Measurements from ENCODE around the gene TMEM44.
"Not testable (repeated sequence)": the region's sequence is repeated elsewhere in the genome, so short reads cannot be mapped to it uniquely, and the experiment has no call there.

Gene TMEM44

DNA sequence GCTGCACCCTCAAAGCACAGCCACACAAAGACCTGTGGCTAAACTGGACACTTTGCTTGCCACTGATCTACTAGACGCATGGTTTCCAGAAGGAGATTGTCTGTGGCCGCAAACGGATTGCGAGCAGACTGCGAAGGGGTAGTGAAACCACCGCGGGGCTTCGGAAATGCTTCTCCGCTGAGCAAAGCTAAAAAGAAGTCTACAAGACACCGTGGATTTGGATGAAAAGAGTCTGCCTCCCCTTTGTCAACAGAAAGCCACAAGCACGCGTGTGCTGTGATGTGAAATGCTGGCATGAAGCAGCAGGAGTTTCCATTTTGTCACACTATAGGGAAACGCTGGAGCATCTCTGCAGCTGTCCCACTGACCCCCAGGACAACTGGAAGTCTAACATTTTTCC is 63.0 kb downstream of the TMEM44 start:
- Histone ChIP-seq H3K4me3 (no peak overlapping the region), H3K27ac (peak overlapping the region in 2 of 21 experiments; percentile 25 to 68)

DNA sequence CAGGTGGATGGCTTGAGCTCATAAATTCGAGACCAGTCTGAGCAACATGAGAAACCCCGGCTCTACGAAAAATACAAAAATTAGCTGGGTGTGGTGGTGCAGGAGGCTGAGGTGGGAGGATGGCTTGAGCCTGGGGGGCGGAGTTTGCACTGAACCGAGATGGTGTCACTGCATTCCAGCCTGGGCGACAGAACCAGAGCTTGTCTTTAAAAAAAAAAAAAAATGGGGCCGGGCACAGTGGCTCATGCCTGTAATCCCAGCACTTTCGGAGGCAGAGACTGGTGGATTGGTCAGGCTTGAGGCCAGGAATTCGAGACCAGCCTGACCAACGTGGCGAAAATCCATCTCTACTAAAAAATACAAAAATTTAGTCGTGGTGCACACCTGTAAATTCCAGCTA is 64.0 kb downstream of the TMEM44 start:
- Histone ChIP-seq H3K4me3 (no peak overlapping the region), H3K27ac (no peak overlapping the region)

DNA sequence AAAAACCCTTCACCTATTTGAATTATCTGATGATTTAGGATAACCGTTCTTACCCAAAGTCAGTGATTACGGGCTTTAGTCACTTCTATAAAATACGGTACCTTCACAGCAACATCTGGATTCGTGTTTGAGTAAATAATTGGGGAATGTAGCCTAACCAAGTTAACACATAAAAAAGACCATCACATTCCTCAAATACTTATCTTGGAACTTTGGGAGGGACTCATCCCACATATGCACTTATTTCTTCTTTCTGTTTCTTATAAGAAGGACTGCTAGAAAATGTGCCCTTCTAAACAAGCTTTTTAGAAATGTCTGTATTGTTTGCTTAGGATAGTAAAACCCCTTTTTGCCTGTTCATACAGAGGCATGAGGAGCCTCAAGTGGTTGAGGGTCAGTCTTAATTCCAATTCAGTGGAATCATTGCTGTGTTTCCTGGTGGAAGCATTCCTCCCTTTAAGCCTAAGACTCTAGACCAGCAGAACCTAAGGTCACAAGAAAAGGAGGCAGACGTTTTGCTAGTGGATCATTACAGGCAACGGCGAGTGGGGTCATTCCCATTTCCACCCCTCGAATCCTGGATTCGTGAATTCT is 67.5 kb downstream of the TMEM44 start:
- Histone ChIP-seq H3K4me3 (no peak overlapping the region), H3K27ac (peak overlapping the region in 9 of 21 experiments; percentile 3 to 78 (median 44))

GRCh38 chr3:194562986-194563385 is 70.2 kb downstream of the TMEM44 start:
- no peak overlapping the region for H3K27ac ChIP-seq
- H3K4me3 ChIP-seq = no peak overlapping the region

DNA sequence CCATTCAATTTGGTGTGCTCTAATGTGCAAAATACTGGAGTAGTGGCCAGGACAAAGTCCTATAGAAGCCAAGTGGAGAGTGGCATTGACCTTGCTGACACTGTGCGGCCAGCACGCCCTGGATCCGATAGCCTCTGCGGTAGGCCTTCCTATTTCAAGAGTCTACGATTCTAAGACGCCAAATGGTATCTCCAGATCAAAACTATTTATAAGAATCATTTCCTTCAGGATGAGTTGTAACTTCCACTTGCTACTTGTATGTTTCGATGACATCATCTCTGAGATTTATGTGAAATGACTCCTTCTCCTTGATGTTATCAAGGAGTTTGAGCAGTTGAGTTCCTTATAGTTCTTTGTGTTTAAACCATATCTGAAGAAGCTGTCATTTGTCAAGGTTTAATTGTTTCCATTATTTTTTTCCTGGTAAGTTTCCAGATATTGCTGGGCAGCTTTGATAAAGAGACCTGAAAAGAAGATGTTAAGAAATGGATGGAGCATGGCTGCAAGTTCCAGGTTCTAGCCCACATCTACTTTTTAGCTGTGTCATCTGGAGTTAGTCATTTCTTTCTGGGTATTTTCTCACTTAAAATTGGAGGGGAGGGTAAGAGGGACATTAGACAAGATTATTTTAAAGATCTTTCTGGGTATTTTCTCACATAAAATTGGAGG is 71.8 kb downstream of the TMEM44 start:
- Histone ChIP-seq H3K4me3 (no peak overlapping the region), H3K27ac (no peak overlapping the region)

- Histone ChIP-seq H3K27ac (no peak overlapping the region), H3K4me3 (no peak overlapping the region)
Measured at GRCh38 chr3:194560047-194560446, 73.2 kb downstream of the TMEM44 start.

- Histone ChIP-seq H3K4me3 (no peak overlapping the region), H3K27ac (no peak overlapping the region)
Measured at GRCh38 chr3:194559530-194559929, 73.7 kb downstream of the TMEM44 start.

DNA sequence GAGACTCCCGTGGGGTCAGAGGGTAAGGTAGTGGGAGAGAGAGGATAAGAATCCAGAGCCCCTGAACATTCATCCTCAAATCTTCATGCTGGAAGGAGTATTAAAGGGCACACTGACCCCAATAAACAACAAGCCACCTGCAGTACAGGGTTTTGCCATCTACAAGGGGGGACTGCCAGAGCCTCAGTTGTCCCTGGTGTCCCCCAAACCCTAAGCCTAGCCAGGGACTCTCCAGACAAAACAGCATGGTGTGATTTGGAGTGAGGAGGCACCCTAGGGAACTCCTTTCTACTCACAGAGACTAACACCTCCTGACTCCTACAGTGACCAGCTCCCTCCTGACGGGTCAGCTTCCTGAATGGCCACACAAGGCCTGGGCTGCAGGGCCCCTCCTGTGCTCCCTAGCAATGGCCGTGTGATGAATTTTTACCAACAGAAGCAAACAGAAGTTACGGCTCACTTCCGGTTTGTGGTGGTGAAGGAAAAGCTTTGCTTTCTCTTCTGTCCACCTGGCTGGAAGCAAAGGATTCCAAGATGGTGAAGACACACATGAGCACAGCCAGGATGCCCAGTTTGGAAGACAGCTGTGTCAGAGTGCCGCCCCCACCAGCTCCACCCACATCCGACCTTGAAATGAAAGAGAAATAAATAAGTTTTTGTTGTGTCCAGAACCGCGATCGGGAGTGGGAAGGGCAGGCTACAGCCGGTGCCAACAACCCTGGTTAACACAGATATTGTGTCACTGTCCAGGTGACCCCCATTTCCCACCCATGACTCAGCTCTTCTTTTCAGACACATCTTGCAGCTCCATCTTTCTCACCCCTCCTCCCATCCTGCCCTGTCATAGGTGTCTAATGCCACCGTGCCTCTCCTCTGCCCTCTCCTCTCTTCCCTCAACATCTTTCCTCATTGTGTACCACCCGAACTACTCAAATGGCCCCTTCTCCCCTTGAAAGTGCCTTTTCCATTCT is 76.8 kb downstream of the TMEM44 start:
- Histone ChIP-seq H3K4me3 (peak overlapping the region in 2 of 7 experiments; percentile 4 to 8), H3K27ac (peak overlapping the region in 2 of 21 experiments; percentile 14 to 18)

- H3K27ac ChIP-seq = no peak overlapping the region
- no peak overlapping the region for H3K4me3 ChIP-seq
Measured at GRCh38 chr3:194555175-194556062, 77.8 kb downstream of the TMEM44 start.

DNA sequence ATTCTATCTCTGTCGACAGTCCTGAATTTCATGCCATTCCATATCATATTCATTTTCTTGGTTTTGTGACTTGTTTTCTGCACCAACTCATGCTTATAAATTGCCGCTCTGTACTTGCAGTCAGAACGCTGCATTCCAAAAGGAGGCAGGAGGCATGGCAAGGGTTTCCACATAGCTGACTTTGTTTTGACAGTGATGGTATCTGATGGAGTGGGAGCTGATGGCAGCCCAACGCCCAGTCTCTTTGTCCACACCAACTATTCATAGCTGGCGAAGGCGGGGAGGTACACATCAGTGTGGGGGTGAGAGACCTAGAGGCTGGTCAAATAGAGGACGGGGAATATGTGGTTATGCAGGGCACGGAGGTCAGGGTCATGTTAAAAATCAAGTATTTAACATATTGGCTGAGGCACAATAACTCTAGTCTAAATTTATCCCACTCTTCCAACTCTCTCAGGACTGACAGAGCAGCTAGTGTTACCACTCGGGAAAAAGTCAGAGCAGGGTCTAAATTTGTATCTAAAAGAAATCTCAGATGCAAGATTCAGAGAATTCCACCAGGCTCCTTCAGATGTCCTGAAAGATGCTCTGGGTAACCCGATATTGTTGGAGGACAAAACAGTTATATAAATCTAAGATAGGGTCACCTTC is 78.6 kb downstream of the TMEM44 start:
- no peak overlapping the region for H3K27ac ChIP-seq

GRCh38 chr3:194552327-194552949 is 80.8 kb downstream of the TMEM44 start:
- no peak overlapping the region for H3K27ac ChIP-seq
- no peak overlapping the region for H3K4me3 ChIP-seq

More for the DNA sequence above, 78.6 kb downstream of the TMEM44 start:
- no peak overlapping the region for H3K4me3 ChIP-seq

DNA sequence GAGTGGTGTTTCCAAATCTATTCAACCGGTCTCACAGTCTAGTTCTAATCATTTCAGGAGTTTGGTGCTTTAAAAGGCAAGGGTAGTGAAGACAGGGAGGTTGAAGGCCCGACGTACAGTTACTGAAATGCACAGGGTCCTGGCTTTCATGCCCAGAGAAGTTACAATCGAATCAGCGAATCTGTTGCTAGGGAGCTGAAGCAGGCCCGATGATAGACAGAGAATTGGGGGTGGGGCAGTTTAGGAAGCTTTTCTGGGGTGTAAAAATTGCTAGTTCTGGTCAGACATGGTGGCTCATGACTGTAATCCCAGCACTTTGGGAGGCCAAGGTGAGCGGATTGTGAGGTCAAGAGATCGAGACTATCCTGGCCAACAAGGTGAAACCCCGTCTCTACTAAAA is 83.4 kb downstream of the TMEM44 start:
- Histone ChIP-seq H3K27ac (no peak overlapping the region), H3K4me3 (no peak overlapping the region)

DNA sequence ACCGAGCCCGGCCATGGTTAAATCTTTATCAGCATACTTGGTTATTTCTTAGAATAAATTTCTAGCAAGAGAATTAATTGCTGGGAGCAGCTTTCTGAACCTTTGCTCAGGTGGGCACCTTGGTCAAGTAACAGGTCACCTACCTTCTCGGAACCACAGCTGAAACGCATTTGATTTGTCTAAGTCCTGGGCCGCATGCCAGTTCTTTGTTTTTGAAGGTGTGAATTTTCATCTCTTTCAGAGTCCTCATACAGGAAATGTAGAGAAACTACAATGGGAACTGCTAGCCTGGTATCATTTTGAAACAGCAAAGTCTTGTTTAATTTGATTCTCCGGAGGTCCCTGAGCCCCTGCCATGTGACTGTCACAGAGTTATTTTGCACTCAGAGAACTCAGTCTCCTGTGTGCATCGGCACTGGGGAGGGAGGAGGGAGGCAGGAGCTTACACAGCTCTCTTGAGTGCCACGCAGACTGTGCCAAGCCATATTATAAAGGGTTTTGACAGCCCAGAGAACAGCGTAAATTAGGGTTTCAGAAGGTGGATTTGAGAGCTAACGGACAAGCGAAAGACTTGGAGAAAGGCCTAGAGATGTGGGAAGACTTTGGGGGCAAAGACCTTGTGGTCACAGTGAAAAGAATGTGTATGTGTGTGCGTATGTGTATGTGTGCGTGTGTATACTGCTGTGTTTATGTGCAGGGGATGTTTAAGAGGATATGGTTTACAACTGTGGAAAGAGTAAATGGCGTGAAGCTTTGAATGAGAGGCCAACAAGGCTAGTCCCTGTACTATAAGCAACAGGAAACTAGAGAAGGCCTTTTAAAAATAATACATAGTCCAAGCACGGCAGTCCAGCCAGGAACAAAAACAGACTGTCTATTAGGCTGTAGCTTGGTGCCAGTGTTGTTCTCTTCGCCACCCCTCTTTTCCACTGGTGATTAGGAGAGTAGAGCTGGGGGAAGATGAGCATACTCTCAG is 84.6 kb downstream of the TMEM44 start:
- Histone ChIP-seq H3K4me3 (no peak overlapping the region), H3K27ac (peak overlapping the region in 1 of 21 experiments; percentile 11)

- Histone ChIP-seq H3K4me3 (no peak overlapping the region), H3K27ac (no peak overlapping the region)
Measured at GRCh38 chr3:194547042-194547441, 86.2 kb downstream of the TMEM44 start.

- H3K4me3 ChIP-seq = not testable (repeated sequence)
Measured at GRCh38 chr3:194545538-194545937, 87.7 kb downstream of the TMEM44 start.

GRCh38 chr3:194543550-194543949 is 89.7 kb downstream of the TMEM44 start:
- Histone ChIP-seq H3K4me3 (no peak overlapping the region), H3K27ac (no peak overlapping the region)

More at GRCh38 chr3:194545538-194545937, 87.7 kb downstream of the TMEM44 start:
- H3K27ac ChIP-seq = not testable (repeated sequence)

- Histone ChIP-seq H3K27ac (peak overlapping the region in 1 of 21 experiments; percentile 55), H3K4me3 (no peak overlapping the region)
Measured at GRCh38 chr3:194541483-194541882, 91.7 kb downstream of the TMEM44 start.
